HG02884 (cell line): Measurements from ENCODE around the gene MED17.

Experiments
- ATAC-seq: cut with Tn5 transposase; IDR thresholded peaks from one replicate; pipeline ENCODE4 v1.9.1; 2021; ENCODE audit warnings: mild to moderate bottlenecking, moderate library complexity; ENCODE audit not compliant: unreplicated experiment

Gene MED17

DNA sequence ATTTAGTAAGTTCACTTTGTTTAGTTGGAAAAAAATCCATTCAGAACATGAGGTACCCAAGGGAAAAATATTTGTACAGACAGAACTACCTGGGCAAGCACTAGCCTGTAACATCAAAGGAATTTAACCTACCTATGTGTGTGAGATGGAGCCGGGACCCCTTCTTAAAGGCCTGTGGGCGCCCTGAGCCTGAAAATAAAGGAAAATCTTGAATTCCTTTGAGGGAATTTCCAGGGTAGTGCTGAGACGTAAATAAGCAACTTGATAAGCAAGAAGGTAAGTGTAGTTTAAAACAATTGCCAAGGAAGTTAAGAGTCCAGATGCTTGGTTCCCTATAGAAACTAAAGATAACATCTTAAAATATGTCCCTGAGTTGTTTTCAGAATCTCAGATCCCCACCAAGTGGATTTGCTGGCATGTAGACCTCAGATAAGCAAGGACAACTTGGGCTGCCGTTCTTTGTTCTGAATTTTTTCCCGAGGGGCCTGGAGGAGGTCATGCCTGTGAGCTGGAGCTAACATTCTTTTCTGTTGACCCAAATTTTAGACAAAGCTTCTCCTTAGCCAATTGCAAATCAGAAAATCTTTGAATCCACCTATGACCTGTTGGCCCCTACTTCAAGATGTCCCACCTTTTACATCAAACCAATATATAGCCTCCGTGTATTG, 31.0 kb downstream of the MED17 start:
- no peak for ATAC-seq

DNA sequence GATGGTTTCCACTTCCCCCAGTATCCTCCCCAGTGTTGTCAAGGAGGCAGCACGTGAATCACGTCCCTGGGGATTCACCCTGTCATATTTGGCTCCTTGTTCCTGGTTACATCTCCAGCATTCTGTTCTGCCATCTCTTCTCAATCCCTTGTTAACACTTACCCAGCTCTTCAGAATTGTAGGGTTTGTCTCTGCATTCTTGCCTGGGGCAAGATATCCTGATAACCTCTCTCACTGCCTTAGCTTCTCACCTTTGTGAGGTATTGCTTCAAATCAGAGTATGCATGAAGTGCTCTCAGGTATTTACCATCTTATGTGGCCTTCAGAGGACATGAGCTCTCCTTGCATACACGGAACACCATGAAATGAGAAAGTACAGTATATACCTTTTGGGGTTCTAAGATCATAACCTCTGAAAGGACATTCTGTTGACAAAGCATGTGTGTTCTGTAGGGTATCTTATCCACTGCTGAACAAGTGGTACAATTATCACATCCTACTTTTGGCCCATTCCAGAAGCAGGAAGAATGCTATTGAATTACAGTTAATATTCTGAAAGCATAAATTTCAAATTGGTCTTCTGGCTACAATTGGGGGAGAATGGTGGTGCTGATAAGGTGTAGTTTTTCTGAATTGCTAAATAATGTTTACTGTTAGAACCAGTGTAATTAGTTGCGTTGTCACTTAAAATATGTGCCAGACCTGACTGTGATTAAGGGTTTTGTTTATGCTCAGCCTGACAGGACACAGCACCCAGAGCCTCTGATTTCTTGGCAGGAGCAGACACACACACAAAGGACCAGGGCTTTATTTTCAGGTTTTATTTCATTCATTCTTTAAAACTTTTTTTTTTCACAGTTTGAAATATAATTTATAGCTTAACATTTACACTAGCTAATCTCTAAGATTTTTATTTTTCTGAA, 33.6 kb downstream of the MED17 start:
- no peak for ATAC-seq

GRCh38 chr11:93819966-93820695, 36.0 kb downstream of the MED17 start:
- ATAC-seq: no peak

DNA sequence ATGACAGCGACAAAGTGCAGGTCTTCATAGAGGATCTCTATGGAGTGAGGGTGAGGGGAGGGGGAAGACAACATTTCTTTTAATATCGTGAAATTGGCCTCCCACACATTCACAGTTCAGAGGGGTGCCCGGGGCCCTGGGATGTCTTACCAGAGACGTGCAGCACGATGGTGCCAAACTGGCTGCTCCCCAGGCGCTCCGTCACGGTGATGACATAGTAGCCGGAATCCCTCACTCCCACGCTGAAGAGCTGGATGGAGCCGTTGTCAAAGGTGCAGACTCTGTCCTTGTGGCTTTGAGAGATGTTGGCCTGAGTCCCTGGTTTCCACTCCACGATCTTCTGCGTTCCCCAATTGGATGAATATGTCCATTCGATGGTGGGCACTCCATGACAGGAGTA, 36.8 kb downstream of the MED17 start:
- no peak for ATAC-seq

- no peak for ATAC-seq
Measured at GRCh38 chr11:93821617-93822016, 37.5 kb downstream of the MED17 start.

GRCh38 chr11:93822359-93822758, 38.3 kb downstream of the MED17 start:
- ATAC-seq: no peak

DNA sequence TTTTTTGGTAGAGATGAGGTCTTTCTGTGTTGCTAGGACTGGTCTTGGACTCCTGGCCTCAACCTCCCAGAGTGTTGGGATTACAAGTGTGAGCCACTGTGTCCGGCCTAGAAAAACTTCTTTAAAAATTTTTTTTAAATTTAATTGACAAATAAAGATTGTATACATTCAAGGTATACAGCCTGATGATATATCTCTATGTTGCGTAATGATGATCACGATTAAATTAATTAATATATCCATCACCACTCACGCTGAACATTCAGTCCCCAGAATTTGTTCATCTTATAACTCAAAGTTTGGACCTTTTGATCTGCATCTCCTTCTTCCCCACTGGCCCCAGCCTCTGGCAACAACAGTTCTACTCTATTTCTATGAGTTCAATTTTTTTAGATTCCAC, 39.1 kb downstream of the MED17 start:
- no peak for ATAC-seq

DNA sequence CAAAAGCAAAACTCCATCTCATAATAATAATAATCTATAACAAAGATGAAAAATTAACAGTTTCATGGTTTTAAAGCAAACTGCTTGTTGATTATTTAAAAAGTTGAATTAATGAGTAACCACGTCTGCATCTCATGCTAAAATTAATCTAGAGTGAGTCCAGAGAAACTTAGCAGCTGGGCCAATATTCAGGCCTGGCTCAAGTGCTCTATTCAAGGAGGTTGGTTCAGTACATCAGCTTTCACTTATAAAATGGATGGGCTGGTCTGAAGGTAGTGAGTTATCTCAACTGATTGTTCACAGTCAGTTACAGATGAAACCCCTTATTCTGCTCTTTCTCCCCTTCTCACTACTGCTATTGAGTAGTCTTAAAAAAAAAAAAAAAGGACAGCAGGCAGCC, 43.3 kb downstream of the MED17 start:
- ATAC-seq: no peak

DNA sequence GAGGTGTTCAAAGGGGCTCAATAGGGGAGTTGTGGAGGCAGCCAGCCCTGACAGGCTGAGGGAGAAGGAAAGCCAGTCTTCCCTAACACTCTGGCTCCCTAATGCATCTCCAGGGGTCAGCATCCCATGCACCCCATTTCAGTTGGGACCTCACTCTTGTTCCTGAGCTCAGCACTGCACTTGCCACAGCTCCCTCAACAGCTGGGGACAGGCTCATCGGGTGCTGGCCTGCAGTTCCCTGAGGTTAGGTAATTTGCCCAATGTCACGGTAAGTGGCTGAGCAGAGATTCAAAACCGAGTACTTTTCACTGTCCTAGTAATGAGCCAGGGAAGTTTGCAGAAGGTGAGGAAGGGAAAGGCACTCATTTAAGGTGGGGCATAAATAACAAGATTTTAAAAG, 45.5 kb downstream of the MED17 start:
- no peak for ATAC-seq

DNA sequence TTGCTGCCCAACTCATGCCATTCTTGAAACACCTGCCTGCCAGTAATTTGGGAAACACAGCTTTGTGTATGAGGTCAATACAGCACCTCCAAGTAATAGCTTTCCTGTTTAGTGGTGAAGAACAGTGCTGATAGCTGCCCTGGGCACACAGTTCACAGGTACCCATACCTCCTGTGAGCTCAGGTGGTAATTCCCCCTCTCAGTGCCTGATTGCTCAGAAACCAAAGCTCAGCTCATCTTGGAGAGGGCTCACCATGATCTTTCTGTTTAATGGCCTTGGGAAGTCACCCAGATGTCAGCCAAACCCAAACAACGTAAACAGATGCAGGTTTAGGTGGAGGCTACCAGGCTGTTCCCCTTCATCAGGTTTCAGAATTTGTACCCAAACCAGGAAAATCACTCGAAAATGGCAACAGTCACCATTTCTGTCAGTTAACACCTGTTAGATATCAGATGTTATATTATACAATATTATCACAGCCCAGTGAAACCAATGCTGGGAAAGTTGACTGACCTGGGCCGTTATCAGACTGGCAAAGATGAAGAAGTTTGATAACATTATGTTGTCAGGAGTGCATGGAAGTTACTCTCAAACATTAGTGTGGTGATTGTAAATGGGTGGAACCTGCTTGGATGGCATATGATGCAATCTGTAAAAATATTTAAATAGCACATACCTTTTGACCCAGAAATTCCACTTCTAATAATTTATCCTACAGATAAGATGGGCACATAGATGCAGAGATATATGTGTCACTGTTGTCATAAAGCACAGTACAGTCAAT, 47.5 kb downstream of the MED17 start:
- ATAC-seq: no peak

GRCh38 chr11:93832780-93833179, 48.7 kb downstream of the MED17 start:
- no peak for ATAC-seq

DNA sequence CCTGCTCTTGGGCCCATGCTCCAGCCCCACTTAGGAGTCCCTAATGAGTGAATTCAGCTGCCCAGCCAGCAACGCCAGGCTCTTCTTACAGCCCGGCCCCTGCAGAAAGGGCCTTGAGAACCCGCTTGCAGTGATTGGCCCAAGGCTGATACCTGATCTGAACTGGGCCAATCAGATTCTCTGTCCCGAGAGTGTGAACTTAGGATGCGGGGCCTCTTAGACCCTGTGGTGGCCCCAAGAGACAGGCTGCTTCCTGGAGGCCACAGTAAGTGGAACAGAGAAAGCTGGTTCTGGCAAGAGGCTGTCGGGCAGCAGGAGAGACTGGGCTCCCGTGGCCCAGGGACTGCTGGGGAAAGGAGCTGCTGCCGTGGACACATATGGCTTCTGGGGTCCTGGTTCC, 54.9 kb downstream of the MED17 start:
- ATAC-seq: no peak

DNA sequence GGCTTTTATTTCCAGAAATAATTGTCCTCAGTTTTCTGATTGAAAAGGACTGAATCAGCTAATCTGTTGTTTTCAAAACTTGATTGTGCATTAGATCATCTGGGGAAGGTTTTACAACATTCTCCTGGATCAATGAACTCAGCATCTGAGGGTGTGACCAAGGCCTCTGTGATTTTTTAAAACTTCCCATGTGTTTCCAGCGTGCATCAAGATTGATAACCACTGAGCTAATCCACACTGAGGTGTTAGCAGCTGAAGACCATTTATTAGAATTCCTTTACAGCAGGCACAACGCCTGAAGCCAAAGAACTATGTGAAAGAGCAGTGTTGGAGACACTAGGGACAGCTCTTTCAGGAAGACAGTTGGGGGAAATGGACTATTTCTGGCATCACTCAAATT, 56.1 kb downstream of the MED17 start:
- no peak for ATAC-seq

DNA sequence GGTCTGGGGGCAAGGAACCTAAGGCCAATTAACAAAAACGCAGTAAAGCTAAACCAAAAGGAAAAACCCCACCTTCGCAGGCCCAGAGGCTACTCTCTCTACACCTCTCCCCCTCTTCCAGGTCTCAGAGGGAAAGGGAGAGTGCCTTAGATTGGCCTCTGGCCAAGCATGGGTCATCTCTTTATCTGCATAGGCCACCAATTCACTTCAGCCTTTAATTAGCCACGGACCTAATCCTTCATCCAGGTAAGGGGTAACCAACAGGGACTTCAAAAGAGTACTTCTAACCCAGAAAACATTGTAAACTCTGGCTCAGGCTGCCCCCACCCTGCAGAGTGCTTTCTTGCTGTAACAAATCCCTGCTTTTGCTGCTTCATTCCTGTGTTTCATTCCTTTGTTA, 56.9 kb downstream of the MED17 start:
- ATAC-seq: no peak

DNA sequence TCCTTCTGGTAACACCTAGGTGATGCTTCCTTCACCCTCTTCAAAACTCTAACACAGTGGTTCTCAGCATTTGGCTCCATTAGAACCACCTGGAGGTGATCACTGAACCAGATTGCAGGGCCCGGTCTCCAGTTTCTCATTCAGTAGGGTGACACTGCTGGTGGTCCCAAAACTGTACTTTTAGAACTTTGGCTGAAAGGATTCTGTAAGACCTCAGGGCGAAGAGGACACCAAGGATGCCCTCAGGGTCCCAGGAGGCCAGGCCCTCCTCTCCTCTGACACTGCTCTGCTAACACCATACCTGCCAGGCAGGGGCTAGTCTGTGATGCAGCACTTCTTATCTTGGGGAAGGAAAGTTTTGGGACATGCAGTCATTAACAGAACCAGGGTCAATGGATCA, 57.4 kb downstream of the MED17 start:
- no peak for ATAC-seq

DNA sequence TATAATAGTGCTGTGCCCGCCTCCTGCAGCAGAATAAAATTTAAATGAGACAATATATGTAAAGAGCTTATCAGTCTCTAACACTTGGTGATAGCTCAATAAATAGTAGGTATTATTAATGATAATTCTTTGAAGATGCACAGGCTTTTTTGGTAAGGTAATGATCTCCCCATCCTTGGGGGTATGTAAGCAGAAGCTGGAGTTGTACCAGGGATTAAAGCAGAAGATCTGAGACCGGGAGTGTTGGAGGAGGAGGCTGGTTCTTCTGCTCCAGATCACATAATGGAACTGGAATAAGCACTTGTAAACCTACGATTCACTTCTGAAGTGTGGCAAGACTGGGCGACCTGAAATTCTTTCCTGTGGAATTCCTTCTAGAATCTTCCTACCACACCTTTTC, 58.0 kb downstream of the MED17 start:
- ATAC-seq: no peak

- ATAC-seq: no peak
Measured at GRCh38 chr11:93842461-93842860, 58.4 kb downstream of the MED17 start.

DNA sequence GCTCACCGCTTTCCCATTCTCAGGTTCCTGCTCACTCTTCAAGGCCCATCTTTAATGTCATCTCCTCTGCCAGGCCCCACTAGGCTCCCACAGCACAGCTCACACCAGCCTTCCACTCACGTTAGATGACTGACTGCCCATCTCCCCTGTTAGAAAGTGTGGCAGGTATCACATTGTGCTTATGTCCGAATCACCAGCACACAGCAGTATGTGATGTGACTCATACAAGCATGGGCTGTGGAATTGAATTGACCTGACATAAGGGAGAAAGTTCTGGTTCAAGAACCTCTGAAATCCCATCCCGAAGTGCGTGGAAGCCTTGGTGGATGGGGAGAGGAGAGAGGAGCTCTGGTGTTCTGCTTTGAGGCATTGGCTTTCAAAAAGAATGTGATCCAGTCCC, 59.8 kb downstream of the MED17 start:
- ATAC-seq: no peak

- no peak for ATAC-seq
Measured at GRCh38 chr11:93844568-93844967, 60.5 kb downstream of the MED17 start.

- ATAC-seq: no peak
Measured at GRCh38 chr11:93845181-93846092, 61.4 kb downstream of the MED17 start.
